HG02642 (cell line): Measurements from ENCODE around the gene RUBCN.

Experiments
- ATAC-seq: cut with Tn5 transposase; IDR thresholded peaks from one replicate; pipeline ENCODE4 v1.9.1; 2021; ENCODE audit warnings: mild to moderate bottlenecking; ENCODE audit not compliant: unreplicated experiment, poor library complexity

The RUBCN gene

DNA sequence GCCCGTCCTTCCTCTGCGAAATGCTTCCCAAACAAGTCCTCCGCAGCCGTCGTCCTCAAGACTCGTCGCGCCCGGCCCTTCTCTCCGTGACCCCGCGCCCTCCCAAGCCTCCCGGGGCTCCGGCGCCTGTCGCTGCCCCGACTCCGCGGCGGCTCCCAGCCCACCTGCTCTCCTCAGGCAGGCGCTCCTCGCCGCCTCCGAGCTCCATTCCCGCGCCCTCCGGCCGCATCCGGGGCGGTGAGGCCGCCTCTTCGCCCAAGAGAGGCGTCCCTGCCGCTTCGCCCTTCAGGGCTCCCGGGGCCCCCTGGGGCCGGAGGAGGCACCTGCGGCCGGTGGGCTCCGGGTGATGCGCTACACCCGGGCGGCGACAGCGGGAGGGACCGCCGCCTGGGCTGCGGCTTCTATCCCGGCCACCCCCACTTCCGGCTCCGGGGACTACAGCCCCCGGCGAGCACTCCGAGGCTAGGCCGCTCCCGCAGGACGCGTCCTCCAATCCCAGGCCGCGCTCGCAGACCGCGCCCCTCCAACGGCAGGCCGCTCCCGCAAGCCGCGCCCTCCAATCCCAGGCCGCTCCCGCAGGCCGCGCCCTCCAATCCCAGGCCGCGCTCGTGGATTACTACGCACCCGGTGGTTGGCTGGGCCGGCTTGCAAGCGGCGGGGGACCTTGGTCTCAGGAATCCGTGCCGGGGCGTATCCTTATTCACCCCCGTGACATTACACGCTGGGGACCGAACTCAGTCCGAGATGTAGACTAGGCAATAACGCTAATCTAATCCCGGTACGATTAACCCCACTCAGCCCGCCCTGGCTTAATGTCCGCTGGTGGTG lies at the start of gene RUBCN:
TSS of gene RUBCN (minus strand) at position 414 of the 828 bp plus-strand sequence. CDS start at position 229, 185 bp downstream.
- ATAC-seq = peak; percentile 88

DNA sequence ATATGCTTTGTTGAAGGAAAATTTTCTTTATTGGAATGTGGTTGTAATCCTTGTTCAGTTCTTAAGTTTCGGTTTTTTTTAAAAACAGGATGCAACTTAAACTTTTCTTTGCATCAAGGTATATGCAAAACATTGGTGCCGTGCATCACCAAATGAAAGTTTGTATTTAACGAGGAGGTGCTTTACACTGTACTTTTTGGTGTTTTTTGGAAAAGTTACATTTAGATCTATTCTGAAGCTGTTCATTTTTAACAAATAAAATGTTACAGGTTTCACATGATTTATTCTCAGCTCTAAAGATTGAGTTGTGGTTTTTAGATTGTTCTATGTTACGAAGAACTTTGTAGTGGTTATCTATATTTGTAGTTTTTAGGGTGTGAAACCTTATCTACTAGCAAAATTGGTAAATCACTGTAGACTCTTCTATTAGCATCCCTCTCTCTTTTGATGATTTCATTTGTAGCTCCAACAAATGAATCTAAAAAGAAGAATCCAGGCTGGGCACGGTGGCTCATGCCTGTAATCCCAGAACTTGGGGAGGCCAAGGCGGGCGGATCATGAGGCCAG lies 47.4 kb upstream of the RUBCN start:
- no peak for ATAC-seq

GRCh38 chr3:197782230-197782629 lies 45.5 kb upstream of the RUBCN start:
- ATAC-seq = peak; percentile 60

- no peak for ATAC-seq
Measured at GRCh38 chr3:197775317-197775716, 38.6 kb upstream of the RUBCN start.

DNA sequence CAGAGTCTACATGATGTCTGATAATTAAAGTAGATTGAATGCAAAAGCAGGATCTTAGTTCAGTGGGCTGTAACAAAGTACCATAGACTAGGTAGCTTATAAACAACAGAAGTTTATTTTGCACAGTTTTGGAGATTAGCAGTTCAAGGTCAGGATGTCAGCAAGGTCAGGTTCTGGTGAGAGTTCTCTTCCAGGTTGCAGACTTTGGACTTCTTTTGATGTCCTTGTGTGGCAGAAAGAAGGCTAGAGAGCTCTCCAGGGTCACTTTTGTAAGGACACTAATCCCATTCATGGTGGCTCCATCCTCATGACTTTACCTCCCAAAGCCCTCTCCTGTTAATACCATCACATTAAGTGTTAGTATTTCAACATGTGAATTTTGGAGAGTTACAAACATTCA lies 25.1 kb upstream of the RUBCN start:
- no peak for ATAC-seq

GRCh38 chr3:197758512-197758911 lies 21.8 kb upstream of the RUBCN start:
- no peak for ATAC-seq

DNA sequence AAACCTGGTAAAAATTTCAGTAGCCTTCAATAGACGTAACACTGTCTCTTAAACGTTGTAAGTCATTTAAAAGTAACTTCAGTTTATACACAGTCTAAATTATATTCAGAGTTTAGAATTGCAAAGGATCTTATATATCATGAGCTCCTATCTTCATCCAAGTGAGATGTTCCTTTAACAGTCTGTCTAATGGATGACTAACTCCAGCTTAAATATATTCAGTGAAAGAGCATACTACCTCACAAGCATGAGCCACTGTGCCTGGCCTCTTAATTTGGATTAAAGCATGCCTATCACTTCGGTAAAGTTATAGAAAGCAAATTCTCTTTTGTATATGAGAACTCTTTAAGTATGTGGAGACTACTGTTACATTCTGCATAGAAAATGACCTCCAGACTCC lies 20.0 kb upstream of the RUBCN start:
- no peak for ATAC-seq

- no peak for ATAC-seq
Measured at GRCh38 chr3:197753263-197753662, 16.6 kb upstream of the RUBCN start.

GRCh38 chr3:197752107-197752506 lies 15.4 kb upstream of the RUBCN start:
- ATAC-seq = no peak

DNA sequence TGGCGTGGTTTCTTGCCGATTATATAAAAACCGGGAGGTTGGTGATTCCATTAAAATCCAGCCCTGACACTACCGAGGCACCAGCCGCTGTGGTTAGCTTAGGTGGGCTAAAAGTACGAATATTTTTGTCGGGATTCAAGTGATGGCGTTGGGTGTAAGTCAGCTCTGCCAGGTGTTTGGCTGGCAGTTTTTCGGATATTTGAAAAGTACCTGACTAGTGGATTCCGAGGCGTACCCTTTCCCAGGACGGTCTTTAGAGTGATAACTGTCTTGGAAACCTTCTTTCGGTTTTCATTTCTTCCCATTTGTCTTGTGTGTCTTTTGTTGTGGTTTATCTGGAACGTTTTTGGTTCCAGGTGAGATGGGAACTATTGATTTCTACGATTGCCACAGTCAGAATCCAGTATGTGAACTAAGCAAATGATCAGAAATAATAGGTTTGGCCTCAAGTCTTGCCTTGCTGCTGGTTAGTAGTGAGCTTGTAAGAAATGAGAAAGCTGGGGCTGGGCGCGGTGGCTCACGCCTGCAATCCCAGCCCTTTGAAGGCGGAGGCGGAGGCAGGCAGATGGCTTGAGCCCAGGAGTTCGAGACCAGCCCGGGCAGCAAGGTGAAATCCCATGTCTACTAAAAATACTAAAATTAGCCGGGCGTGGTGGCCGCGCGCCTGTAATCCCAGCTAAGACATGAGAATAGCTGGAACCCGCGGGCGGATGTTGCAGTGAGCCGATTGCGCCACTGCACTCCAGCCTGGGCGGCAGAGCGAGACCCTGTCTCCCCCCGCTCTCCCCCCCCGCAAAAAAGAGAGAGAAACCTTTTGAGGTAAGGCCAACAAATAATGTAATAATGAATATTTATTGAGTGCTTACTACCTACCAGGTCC lies 14.4 kb upstream of the RUBCN start:
- ATAC-seq = no peak

GRCh38 chr3:197750396-197750831 lies 13.7 kb upstream of the RUBCN start:
- ATAC-seq = peak; percentile 40

GRCh38 chr3:197749601-197750395 lies 13.1 kb upstream of the RUBCN start, which contains the start of gene FYTTD1:
FYTTD1 (plus strand) TSS chr3:197749883; CDS start chr3:197749972, 89 bp downstream.
- ATAC-seq = peak; percentile 83

DNA sequence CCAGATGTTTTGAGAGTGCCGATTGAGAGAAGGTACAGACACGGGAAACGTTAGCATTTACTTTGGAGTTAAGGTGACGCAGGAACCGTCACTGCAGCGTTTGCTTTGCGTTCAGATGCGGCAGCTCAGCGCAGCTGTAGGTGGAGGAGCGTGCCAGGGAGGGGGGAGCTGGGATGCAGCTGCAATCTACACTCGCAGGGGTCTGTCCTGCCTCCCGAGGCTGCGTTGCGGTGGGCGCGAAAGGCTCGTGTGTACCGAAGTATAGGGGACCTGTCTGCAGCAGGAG lies 12.6 kb upstream of the RUBCN start:
- ATAC-seq = peak; percentile 39

GRCh38 chr3:197748597-197749314 lies 12.1 kb upstream of the RUBCN start:
- ATAC-seq = no peak

DNA sequence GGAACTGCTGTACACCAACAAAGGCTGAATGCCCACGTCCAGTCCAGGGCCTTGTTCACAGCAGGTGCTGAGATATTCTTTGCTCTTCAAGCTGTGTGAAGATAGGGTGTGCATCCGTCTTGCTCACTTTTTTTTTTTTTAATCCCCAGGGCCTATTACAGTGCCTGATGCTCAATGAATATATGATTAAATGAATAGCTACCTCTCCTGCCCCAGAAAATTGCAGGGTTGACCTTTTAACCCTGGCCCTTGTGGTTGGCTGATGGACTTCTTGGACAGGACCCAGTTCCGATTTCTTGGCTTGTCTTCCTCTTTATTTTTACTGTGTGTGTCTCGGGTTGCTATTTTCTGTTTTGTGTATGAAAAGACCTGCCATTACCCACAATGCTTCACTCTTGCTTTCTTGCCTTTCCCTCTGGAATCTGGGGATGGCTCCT lies 10.1 kb upstream of the RUBCN start:
- ATAC-seq = no peak

- ATAC-seq = no peak
Measured at GRCh38 chr3:197746209-197746608, 9.5 kb upstream of the RUBCN start.

DNA sequence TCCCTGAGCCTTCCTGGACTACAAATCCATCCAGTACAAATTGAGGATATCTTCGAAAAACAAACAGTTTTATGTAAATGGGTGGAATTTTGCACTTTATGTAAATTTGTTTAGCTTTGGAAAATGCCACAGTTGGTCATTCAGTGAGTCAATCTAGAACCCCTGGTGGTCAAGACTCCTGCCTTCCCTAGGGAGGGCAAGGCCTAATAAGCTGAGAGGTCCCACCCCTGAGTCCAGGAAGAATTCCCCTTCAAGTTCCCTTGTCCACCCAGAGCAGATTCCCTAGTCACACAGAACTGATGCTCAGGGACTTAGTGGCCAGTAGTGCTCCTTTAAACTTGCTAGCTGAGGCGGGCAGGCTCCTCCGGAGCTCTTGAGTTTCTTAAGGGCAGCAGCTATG lies 6.1 kb upstream of the RUBCN start:
- ATAC-seq = no peak

GRCh38 chr3:197737749-197738462 lies 1.2 kb upstream of the RUBCN start:
- ATAC-seq = no peak

DNA sequence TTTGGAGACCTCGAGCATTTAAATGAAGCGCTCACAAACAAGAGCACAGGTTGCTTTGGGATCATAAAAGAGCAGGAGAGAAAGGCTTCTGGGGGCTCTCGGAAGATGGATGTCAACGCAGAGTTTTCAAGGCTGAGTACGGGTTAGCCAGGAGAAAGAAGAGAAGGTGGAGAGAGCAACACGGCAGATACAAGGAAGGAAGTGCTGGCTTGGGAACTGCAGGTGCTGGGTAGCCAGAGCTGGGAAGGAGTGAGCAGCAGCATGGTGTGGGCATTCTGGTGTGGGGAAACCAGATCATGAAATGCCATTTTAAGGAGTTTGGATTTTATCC lies 580 bp upstream of the RUBCN start:
- no peak for ATAC-seq
